Astrocyte (in vitro differentiated cells and primary cell): ENCODE data around the gene LRCH4. TPM values are rescaled to one million over a fixed set of nuclear protein-coding genes. Genes with fewer than 3 reads are reported as not detected.

Source experiments
- DNase-seq: peaks from one replicate; pipeline ENCODE4 v3.0.0-alpha.2; 2010; ENCODE audit warnings: low read depth
- FAIRE-seq: peaks from 2 replicates; lab custom pipeline; 2011; peaks lifted over from hg19 to GRCh38; lab: Jason Lieb, UNC
- H2AFZ ChIP-seq: 2 replicates; pipeline ENCODE4 v1.6.0; 2012; ENCODE audit warnings: low read depth, low read length, inconsistent platforms
- H3K27ac ChIP-seq: 2 replicates; pipeline ENCODE4 v1.5.1; 2011; ENCODE audit warnings: low read depth, low read length, inconsistent platforms
- H3K27me3 ChIP-seq: 2 replicates; pipeline ENCODE4 v1.6.0; 2011; ENCODE audit warnings: low read length, inconsistent platforms; ENCODE audit not compliant: insufficient read depth
- H3K36me3 ChIP-seq: 2 replicates; pipeline ENCODE4 v1.5.1; 2011; ENCODE audit warnings: low read length, inconsistent platforms; ENCODE audit not compliant: insufficient read depth
- H3K4me1 ChIP-seq: 2 replicates; pipeline ENCODE4 v1.5.1; 2011; ENCODE audit warnings: low read length, inconsistent platforms; ENCODE audit not compliant: insufficient read depth
- H3K4me2 ChIP-seq: 2 replicates; pipeline ENCODE4 v1.6.0; 2012; ENCODE audit warnings: low read length, inconsistent platforms
- H3K4me3 ChIP-seq: 2 replicates; pipeline ENCODE4 v1.5.1; 2011; ENCODE audit warnings: low read depth, mild to moderate bottlenecking, low read length, inconsistent platforms; ENCODE audit not compliant: insufficient read depth
- H3K79me2 ChIP-seq: 2 replicates; pipeline ENCODE4 v1.6.0; 2012; ENCODE audit warnings: mild to moderate bottlenecking, low read length, inconsistent platforms; ENCODE audit not compliant: insufficient read depth
- H3K9ac ChIP-seq: 2 replicates; pipeline ENCODE4 v1.6.0; 2012; ENCODE audit warnings: mild to moderate bottlenecking, low read length, inconsistent platforms
- H3K9me3 ChIP-seq: 2 replicates; pipeline ENCODE4 v1.5.1; 2012; ENCODE audit warnings: low read depth, mild to moderate bottlenecking, low read length, inconsistent platforms; ENCODE audit not compliant: insufficient read depth
- H4K20me1 ChIP-seq: 2 replicates; pipeline ENCODE4 v1.6.0; 2012; ENCODE audit warnings: low read length, inconsistent platforms; ENCODE audit not compliant: insufficient read depth
- H3K27ac Mint-ChIP-seq: one replicate; pipeline ENCODE4 v1.8.0; 2021; ENCODE audit warnings: mild to moderate bottlenecking, mixed read lengths; ENCODE audit not compliant: unreplicated experiment
- H3K27me3 Mint-ChIP-seq: one replicate; pipeline ENCODE4 v1.8.0; 2021; ENCODE audit warnings: low read depth, mixed read lengths; ENCODE audit not compliant: unreplicated experiment
- H3K36me3 Mint-ChIP-seq: one replicate; pipeline ENCODE4 v1.8.0; 2021; ENCODE audit warnings: low read depth, mixed read lengths; ENCODE audit not compliant: unreplicated experiment
- H3K4me1 Mint-ChIP-seq: one replicate; pipeline ENCODE4 v1.8.0; 2021; ENCODE audit warnings: low read depth, mixed read lengths; ENCODE audit not compliant: unreplicated experiment
- H3K4me3 Mint-ChIP-seq: one replicate; pipeline ENCODE4 v1.8.0; 2021; ENCODE audit warnings: mild to moderate bottlenecking, moderate library complexity, mixed read lengths; ENCODE audit not compliant: unreplicated experiment
- H3K9me3 Mint-ChIP-seq: one replicate; pipeline ENCODE4 v1.8.0; 2021; ENCODE audit warnings: mild to moderate bottlenecking, mixed read lengths; ENCODE audit not compliant: unreplicated experiment
- EZH2 ChIP-seq: IDR thresholded peaks from 2 replicates; pipeline ENCODE4 v1.6.1; 2012; ENCODE audit warnings: mild to moderate bottlenecking, low read length, inconsistent platforms; ENCODE audit not compliant: insufficient read depth
- total RNA-seq: library from RNA; stranded (reverse); gene quantifications from 2 replicates; pipeline ENCODE4 v1.2.1, GENCODE V29; 2021
- TF ChIP-seq, protein P1 (sequence below): IDR thresholded peaks from 2 replicates; pipeline ENCODE4 v1.5.1; 2011; ENCODE audit warnings: low read depth, mild to moderate bottlenecking, inconsistent platforms, low read length, moderate library complexity; ENCODE audit not compliant: insufficient read depth

The LRCH4 gene
- total RNA-seq, 1 donor from 2014 or later, result 62.5 TPM

DNA sequence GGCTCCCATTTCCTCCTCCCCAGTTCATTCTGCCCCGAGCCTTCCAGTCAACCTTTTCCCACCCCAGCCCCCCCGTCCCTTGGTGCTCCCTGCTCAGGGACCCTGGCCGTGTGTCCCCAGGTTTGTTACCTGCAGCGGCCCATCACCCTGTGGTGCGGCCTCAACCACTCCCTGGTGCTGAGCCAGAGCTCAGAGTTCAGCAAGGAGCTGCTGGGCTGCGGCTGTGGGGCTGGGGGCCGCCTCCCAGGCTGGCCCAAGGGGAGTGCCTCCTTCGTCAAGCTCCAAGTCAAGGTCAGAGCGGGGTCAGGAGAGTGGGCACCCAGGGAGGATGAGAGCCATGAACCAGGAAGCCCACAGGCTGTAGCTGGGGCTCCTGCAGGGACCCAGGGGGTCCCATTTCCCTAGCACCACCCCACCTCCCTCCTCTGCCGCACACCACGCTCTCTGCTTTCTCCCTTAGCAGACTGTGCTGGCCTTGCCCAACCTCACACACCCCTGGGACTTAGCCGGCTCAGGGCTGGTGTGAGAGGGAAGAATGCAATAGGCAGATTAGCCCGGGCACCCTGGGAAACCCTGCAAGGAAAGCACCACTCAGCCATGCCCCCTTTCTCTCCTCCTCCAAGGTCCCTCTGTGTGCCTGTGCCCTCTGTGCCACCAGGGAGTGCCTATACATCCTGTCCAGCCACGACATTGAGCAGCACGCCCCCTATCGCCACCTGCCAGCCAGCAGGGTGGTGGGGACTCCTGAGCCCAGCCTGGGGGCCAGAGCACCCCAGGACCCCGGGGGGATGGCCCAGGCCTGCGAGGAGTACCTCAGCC lies 14.2 kb upstream of the LRCH4 start:
- peaks cover 6% of the 10 kb centered on the region for H3K36me3 Mint-ChIP-seq
- no peak overlapping the region for H3K27ac Mint-ChIP-seq
- FAIRE-seq (no peak), DNase-seq (no peak)
- Histone ChIP-seq H3K79me2 (peaks cover 6% of the 10 kb centered on the region), H3K27me3 (no peaks in the 10 kb centered on the region), H2AFZ (no peak overlapping the region), H3K4me2 (no peak overlapping the region), H3K9ac (no peak overlapping the region), H3K4me1 (peaks cover 22% of the 10 kb centered on the region), H3K36me3 (no peaks in the 10 kb centered on the region), H4K20me1 (no peaks in the 10 kb centered on the region), H3K27ac (no peak overlapping the region), H3K4me3 (no peak overlapping the region), H3K9me3 (no peaks in the 10 kb centered on the region)
- no peak for TF ChIP-seq EZH2
- TF ChIP-seq, protein P1, sequence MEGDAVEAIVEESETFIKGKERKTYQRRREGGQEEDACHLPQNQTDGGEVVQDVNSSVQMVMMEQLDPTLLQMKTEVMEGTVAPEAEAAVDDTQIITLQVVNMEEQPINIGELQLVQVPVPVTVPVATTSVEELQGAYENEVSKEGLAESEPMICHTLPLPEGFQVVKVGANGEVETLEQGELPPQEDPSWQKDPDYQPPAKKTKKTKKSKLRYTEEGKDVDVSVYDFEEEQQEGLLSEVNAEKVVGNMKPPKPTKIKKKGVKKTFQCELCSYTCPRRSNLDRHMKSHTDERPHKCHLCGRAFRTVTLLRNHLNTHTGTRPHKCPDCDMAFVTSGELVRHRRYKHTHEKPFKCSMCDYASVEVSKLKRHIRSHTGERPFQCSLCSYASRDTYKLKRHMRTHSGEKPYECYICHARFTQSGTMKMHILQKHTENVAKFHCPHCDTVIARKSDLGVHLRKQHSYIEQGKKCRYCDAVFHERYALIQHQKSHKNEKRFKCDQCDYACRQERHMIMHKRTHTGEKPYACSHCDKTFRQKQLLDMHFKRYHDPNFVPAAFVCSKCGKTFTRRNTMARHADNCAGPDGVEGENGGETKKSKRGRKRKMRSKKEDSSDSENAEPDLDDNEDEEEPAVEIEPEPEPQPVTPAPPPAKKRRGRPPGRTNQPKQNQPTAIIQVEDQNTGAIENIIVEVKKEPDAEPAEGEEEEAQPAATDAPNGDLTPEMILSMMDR, result no peak
- H3K4me1 Mint-ChIP-seq, result peaks cover 7% of the 10 kb centered on the region
- no peaks in the 10 kb centered on the region for H3K9me3 Mint-ChIP-seq
- H3K4me3 Mint-ChIP-seq, result no peak overlapping the region
- peaks cover 6% of the 10 kb centered on the region for H3K27me3 Mint-ChIP-seq

DNA sequence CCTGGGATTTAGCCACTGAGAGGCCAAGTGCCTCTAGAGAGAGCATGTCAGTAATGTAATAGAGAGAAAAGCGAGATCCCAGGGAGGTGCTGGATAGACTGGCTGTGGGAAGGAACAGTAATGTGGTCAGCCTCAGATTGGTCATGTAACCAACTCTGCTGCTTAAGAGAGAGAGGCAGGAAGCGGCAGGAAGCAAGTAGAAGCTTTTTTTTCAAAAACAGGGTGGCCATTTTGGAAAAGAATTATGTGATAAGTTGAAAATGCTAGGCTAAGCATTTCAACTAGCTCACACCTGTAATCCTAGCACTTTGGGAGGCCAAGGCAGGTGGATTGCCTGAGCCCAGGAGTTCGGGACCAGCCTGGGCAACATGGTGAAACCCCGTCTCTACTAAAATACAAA lies 12.5 kb upstream of the LRCH4 start:
- H3K36me3 ChIP-seq, result no peaks in the 10 kb centered on the region
- FAIRE-seq (no peak), DNase-seq (no peak)
- H3K9ac ChIP-seq, result no peak overlapping the region
- no peak for TF ChIP-seq EZH2
- TF ChIP-seq, protein P1, result no peak
- H3K4me1 ChIP-seq, result peaks cover 12% of the 10 kb centered on the region
- H3K27ac ChIP-seq, result no peak overlapping the region
- no peak overlapping the region for H3K4me2 ChIP-seq
- H4K20me1 ChIP-seq, result no peaks in the 10 kb centered on the region
- no peaks in the 10 kb centered on the region for H3K9me3 ChIP-seq
- no peak overlapping the region for H3K4me3 ChIP-seq
- no peak overlapping the region for H3K4me3 Mint-ChIP-seq
- H3K27ac Mint-ChIP-seq, result peak overlapping the region; percentile 78
- peaks cover 7% of the 10 kb centered on the region for H3K4me1 Mint-ChIP-seq
- peaks cover 6% of the 10 kb centered on the region for H3K27me3 Mint-ChIP-seq
- no peaks in the 10 kb centered on the region for H3K9me3 Mint-ChIP-seq
- peaks cover 2% of the 10 kb centered on the region for H3K79me2 ChIP-seq
- H2AFZ ChIP-seq, result no peak overlapping the region
- peaks cover 7% of the 10 kb centered on the region for H3K36me3 Mint-ChIP-seq
- no peaks in the 10 kb centered on the region for H3K27me3 ChIP-seq

DNA sequence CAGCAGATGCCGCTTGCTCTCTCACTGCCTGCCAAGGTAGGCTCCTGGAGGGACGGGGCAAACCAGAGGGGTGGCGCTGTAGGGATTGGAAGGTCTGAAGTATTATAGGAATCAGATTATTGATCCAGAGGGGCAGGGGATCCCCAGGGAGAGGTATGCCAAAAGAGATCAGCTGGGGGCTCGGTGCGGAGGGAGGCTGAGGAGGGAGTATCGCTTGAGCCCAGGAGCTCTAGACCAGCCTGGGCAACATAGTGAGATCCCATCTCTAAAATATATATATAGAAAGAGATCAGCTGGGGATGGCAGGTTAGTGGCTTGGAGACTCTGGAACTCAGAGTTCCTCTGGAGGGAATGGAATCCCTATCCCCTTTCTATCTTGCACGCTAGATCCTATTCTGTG lies 9.3 kb upstream of the LRCH4 start:
- Mint-ChIP-seq H3K27me3 (peaks cover 9% of the 10 kb centered on the region), H3K27ac (no peak overlapping the region), H3K4me1 (peaks cover 4% of the 10 kb centered on the region), H3K36me3 (peaks cover 7% of the 10 kb centered on the region), H3K4me3 (no peak overlapping the region), H3K9me3 (no peaks in the 10 kb centered on the region)
- Histone ChIP-seq H3K4me2 (no peak overlapping the region), H3K4me1 (peaks cover 3% of the 10 kb centered on the region), H2AFZ (no peak overlapping the region), H3K9me3 (no peaks in the 10 kb centered on the region), H3K36me3 (no peaks in the 10 kb centered on the region), H3K27ac (no peak overlapping the region), H3K9ac (no peak overlapping the region), H3K79me2 (no peaks in the 10 kb centered on the region), H3K4me3 (no peak overlapping the region), H3K27me3 (no peaks in the 10 kb centered on the region), H4K20me1 (no peaks in the 10 kb centered on the region)
- no peak for DNase-seq
- no peak for FAIRE-seq
- TF ChIP-seq, protein P1, result no peak
- no peak for TF ChIP-seq EZH2
